A673 (cell line): ENCODE data around the gene TEX14.

Experiments
- EZH2 ChIP-seq: fragments of 200-600 bp; sonication (generic); IDR thresholded peaks from 2 replicates; pipeline ENCODE4 v1.6.1; 2017; ENCODE audit warnings: borderline replicate concordance, low read depth, mild to moderate bottlenecking, mixed read lengths, antibody characterized with exemption, low read length; ENCODE audit not compliant: poor library complexity, severe bottlenecking
- TF ChIP-seq, protein P1 (sequence below): fragments of 300-800, 200-600 bp; sonication (generic); conservative IDR thresholded peaks from 2 replicates; pipeline ENCODE4 v1.5.1; 2017; ENCODE audit warnings: low read depth, mild to moderate bottlenecking, antibody characterized with exemption, low read length, moderate library complexity, mixed read lengths

DNA sequence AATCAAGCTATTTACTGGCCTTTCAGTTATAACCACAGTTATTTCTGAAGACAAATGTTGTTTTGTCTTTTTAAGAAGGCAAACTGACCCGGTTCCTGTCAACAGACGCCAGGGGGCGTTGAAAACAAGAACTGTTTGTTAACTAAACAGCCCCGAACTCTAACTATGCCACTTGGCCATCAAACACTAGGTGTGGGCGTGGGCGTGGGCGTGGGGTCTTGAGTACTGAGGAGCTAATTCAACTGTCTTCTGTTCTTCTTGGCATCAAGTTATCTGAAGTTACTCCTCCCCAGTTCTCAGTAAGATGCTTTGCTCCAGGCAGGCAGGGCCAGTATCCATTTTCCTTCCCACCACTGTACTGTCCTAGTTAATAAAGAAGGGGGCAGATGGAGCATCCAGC lies 114.1 kb downstream of the TEX14 start:
- TF ChIP-seq, protein P1, sequence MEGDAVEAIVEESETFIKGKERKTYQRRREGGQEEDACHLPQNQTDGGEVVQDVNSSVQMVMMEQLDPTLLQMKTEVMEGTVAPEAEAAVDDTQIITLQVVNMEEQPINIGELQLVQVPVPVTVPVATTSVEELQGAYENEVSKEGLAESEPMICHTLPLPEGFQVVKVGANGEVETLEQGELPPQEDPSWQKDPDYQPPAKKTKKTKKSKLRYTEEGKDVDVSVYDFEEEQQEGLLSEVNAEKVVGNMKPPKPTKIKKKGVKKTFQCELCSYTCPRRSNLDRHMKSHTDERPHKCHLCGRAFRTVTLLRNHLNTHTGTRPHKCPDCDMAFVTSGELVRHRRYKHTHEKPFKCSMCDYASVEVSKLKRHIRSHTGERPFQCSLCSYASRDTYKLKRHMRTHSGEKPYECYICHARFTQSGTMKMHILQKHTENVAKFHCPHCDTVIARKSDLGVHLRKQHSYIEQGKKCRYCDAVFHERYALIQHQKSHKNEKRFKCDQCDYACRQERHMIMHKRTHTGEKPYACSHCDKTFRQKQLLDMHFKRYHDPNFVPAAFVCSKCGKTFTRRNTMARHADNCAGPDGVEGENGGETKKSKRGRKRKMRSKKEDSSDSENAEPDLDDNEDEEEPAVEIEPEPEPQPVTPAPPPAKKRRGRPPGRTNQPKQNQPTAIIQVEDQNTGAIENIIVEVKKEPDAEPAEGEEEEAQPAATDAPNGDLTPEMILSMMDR = peak; percentile 79
- TF ChIP-seq EZH2 = no peak
